ENCODE data around the gene CRAMP1.
"Not testable (repeated sequence)": the region's sequence is repeated elsewhere in the genome, so short reads cannot be mapped to it uniquely, and the experiment has no call there.

CRAMP1 gene

GRCh38 chr16:1612320-1613111, at the start of gene CRAMP1:
Gene CRAMP1, plus strand, starts transcription at chr16:1612360. Its CDS starts 2,280 bp downstream, at chr16:1614640.
- DNase-seq = no peak

- DNase-seq = no peak
Observed at GRCh38 chr16:1563786-1564185, 48.4 kb upstream of the CRAMP1 start.

GRCh38 chr16:1564325-1564724, 47.8 kb upstream of the CRAMP1 start:
- no peak for DNase-seq

GRCh38 chr16:1565083-1565805, 46.9 kb upstream of the CRAMP1 start:
- no peak for DNase-seq

DNA sequence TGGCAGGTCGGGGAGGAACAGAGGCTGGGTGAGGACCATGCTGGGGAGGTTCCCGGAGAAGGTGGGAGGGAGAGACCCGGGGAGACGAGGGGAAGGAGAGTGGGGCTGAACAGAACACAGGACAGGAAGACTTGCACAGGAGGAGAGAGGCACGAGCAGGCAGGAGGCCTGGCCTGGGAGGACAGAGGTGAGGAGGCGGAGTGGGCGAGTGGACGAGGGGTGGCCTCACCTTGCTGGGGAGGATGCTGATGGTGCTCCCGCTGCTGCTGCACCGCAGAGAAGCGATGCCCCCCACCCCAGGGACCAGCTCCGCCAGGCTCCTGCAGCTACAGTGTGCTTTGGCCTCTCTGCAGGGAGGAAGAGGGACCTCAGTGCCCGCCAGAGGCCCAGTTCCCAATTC, 44.2 kb upstream of the CRAMP1 start:
- no peak for DNase-seq

- DNase-seq = no peak
Observed at GRCh38 chr16:1571012-1571671, 41.0 kb upstream of the CRAMP1 start.

GRCh38 chr16:1572673-1573072, 39.5 kb upstream of the CRAMP1 start:
- DNase-seq = no peak

- DNase-seq = no peak
Observed at GRCh38 chr16:1573301-1573700, 38.9 kb upstream of the CRAMP1 start.

GRCh38 chr16:1575578-1575977, 36.6 kb upstream of the CRAMP1 start:
- no peak for DNase-seq

DNA sequence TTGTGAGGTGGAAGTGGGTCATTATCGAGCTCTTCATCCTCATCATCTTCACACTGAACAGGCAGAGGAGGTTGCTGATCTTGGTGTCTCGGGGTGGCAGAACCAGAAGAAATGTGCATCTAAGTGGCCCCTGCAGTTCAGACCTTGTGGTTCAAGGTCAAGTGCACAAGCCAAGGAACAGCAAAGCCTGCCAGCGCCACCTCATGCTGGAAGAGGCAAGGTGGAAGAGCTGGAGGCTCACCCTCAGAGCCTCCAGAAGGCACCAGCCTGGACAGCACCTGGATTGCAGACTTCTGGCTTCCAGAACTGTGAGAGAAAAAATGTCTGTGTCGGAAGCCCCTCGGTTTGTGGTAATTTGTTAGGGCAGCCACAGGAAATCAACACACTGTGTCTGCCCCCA, 32.9 kb upstream of the CRAMP1 start:
- no peak for DNase-seq

DNA sequence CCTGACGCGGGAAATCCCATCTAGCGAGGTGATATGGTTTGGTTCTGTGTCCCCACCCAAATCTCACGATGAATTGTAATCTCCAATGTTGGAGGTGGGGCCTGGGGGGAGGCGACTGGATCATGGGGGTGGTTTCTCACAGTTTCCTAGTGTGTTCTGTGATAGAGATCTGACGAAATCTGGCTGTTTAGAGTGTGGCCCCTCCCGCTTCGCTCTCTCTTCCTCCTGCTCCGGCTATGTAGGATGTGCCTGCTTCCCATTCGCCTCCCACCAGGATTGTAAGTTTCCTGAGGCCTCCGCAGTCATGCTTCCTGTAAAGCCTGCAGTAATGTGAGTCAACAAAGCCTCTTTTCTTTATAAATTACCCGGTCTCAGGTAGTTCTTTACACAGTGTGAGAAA, 31.9 kb upstream of the CRAMP1 start:
- no peak for DNase-seq

DNA sequence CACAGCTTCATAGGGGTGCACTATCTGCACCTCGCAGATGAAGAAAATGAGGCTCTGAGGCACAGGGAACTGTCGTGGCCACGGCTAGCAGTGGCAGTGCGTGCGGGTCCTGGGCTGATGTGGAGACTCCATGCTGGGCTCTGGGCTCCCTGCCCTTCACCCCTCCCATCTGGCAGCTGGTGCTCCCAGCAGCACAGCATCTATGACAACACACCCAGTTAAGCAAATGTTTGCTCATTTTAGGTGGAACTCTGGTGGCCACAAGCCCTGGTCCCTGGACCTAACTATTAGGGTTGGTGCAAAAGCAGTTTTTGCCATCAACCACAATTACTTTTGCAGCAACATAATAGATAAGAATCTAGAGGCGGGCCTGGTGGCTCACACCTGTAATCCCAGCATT, 31.2 kb upstream of the CRAMP1 start:
- no peak for DNase-seq

- no peak for DNase-seq
Observed at GRCh38 chr16:1581804-1582203, 30.4 kb upstream of the CRAMP1 start.

DNA sequence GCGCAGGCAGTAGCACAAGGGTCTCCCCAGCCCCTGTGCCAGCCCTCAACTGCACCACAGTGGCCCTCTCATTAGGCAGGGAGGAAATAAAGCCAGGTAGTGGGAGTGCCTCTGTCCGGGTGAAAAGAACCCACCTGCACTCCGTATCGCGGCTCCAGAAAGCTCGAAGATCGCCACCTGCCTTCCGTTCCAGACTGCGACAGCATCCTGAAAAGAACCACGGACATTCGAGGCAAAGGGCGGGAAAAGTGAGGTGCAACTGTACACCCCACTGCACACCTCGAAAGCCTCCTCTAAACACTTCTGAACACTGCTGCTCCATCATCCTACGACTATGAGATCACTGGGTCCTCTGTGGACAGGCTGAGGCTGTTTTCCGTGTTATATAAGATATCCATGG, 29.0 kb upstream of the CRAMP1 start:
- no peak for DNase-seq

GRCh38 chr16:1584926-1585484, 27.2 kb upstream of the CRAMP1 start:
- no peak for DNase-seq

DNA sequence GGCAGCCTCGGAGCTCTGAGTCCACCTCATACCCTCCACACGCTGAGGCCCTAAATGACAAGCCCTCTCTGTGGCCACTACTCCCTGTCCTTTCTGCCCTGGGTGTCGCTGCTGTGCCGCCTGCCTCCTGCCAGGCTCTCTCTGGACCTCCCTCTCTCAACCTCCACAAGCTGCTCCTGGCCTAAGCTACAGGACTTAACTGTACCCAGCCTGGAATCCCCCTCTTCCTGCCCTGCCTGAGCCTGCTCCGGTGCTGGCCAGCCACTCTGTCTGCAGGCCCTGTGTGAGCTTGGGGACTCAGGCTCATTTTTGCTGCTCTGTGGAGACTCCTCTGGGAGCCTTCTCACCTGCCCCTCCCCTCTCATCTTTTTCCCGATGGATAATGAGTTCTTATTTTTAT, 21.8 kb upstream of the CRAMP1 start:
- no peak for DNase-seq

DNA sequence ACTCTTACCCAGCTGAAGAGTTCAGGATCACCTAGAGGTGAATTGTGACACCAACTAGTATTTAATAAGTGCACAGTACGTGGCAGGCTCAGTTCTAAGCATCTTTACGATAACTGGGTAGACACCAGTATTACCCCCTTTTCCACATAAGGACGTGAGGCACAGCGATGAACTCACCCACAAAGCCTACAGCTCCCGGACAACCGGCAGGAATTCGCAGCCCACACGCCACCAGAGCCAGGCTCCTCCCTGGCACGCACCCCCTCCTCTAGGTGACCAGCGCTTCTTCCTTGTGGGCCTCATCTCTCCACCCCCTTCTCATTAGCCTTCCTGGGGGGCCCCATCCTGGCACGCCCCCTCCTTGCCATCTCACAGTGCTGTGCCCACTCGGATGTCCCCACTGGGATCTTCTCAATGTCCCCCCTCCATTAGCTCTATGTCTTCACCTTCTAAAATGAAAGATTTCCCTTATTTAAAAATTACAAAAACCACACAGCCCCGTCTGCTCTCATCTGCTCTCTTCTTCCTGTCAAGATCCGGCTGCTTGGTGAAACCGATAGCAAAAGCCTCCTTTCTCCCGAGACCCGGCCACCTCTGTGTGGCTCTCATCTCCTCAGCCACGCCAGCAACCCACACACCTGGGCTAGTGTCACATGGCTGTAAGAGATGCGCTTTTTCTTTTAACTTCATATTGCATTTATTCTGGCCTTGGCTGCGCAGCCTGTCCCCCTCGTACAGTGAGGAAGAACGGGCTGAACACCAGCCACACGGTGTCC, 21.0 kb upstream of the CRAMP1 start:
- DNase-seq = no peak

GRCh38 chr16:1592446-1592845, 19.7 kb upstream of the CRAMP1 start:
- no peak for DNase-seq

DNA sequence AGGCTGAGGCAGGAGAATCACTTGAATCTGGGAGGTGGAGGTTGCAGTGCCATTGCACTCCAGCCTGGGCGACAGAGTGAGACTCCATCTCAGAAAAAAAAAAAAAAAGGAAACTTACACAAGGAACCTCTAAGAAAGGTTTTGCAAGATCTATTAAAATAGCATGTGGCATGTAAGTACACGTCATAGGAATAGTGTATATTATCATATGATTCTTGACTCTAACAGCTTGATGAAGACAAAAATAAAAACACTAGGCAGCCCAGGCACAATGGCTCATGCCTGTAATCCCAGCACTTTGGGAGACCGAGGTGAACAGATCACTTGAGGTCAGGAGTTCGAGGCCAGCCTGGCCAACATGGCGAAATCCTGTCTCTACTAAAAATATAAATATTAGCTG, 16.6 kb upstream of the CRAMP1 start:
- not testable (repeated sequence) for DNase-seq

DNA sequence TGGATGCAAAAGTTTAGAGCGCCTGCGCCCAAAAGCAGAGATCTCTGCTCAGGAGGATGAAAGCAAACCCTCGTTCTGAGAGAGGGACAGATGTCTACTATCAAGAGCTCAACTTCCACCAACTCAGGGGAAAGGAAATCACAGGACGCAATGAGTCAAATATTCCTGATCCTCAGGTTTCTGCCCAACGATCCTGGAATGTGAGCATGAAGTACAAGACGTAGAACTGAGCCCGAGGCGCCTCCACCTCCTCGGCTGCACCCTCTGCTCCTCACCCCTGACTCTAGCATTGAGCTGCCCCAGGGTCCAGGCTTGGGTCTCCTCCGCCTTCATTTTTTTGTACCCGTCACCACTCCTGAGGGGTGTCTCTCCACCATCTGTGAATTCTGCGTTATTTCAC, 15.6 kb upstream of the CRAMP1 start:
- DNase-seq = no peak

- DNase-seq = no peak
Observed at GRCh38 chr16:1597154-1597553, 15.0 kb upstream of the CRAMP1 start.

DNA sequence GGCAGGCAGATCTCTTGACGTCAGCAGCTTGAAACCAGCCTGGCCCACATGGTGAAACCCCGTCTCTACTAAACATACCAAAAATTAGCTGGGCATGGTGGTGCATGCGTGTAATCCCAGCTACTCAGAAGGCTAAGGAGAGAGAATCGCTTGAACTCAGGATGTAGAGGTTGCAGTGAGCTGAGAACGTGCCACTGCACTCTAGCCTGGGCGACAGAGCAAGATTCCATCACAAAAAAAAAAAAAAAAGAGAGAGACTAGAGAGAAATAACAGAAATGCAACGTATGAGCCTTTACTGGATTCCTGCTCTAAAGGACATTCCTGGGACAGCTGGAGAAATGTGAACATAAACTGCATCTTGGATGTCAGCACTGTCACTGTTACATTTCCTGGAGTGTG, 11.1 kb upstream of the CRAMP1 start:
- DNase-seq = no peak

GRCh38 chr16:1601489-1601888, 10.7 kb upstream of the CRAMP1 start:
- DNase-seq = no peak

Measured in NCI-H1417 treated with DMSO at 0.1 percent for 48 hours (cell line).